ENCODE results near the gene INSIG2. TPM values are rescaled to one million over a fixed set of nuclear protein-coding genes. Genes with fewer than 3 reads are reported as not detected.

The INSIG2 gene
- total RNA-seq (2021; fragmentation: NEBNext Ultra II Directional; extraction: Animal tissue kit (Norgen Biotek cat#: 25700)): 6.5 and 7.0 TPM in 2 replicates
- polyA plus RNA-seq (2011; rRNA removed): 4.8 and 11.2 TPM in 2 replicates
- polyA plus RNA-seq (2011; cell fraction: cytosol; rRNA removed): 10.2 TPM
- polyA plus RNA-seq (2011; cell fraction: nucleus; rRNA removed): 1.6 TPM
- polyA plus RNA-seq (2012, experiment 1 of 2): 7.5 to 16.0 TPM (median 11.6 TPM) in 4 replicates
- 5.1 TPM for polyA plus RNA-seq (2012, experiment 2 of 2)
- polyA plus RNA-seq (2013, experiment 1 of 2): 4.7 TPM
- 5.6 TPM for polyA plus RNA-seq (2013, experiment 2 of 2)
- polyA minus RNA-seq (2011; rRNA and poly(A)+ RNA removed): 7.5 and 9.9 TPM in 2 replicates
- polyA minus RNA-seq (2011; cell fraction: cytosol; rRNA and poly(A)+ RNA removed): 2.3 TPM
- 5.9 TPM for polyA minus RNA-seq (2011; cell fraction: nucleus; rRNA and poly(A)+ RNA removed)
- long read RNA-seq, experiment 1, partial matches to known transcripts: 3 of 12 reads
- long read RNA-seq, experiment 1, other reads (novel, unspliced or antisense): 2 of 12 reads
- long read RNA-seq, experiment 2, transcript INSIG2-201 (6 exons, 2,590 nt): major isoform, 13 of 21 reads
- long read RNA-seq, experiment 2, partial matches to known transcripts: 1 of 21 reads
- long read RNA-seq, experiment 2, other reads (novel, unspliced or antisense): 5 of 21 reads

GRCh38 chr2:118088051-118089024, at the start of gene INSIG2:
TSS of gene INSIG2 (plus strand) at chr2:118088471. CDS start at chr2:118096557, 8,086 bp downstream.
- Histone ChIP-seq H3K56ac (replicated peaks; ENCODE audit: insufficient read length, low read depth, low read length) (peak within 1 kb of the TSS; percentile 60), H2AFZ (ENCODE audit: low read length) (peak within 1 kb of the TSS; percentile 95), H3K4me1 (replicated peaks in 1 of 4; ENCODE audit: control insufficient read depth in 3 of 4, insufficient read depth in 4 of 4, low read length in 3 of 4) (peaks cover 0 to 5% (median 2%) of the 10 kb centered on the region in 4 experiments; a peak in 3 of 7 replicates), H3K23me2 (ENCODE audit: low read depth, low read length) (no peaks in the 10 kb centered on the region; the same call in 1 of the 2 replicates), H4K20me1 (replicated peaks in 1 of 2; ENCODE audit: control insufficient read depth in 1 of 2, insufficient read depth in 2 of 2, low read length in 2 of 2) (no peaks in the 10 kb centered on the region), H3K14ac (ENCODE audit: insufficient read length) (no peak within 1 kb of the TSS), H2BK120ac (replicated peaks; ENCODE audit: low read depth, low read length) (no peak within 1 kb of the TSS), H4K8ac (ENCODE audit: extremely low read depth, insufficient read depth, low read length) (peak within 1 kb of the TSS; percentile 1; the same call in 1 of the 2 replicates), H3K23ac (ENCODE audit: insufficient read length) (no peak within 1 kb of the TSS), H4K5ac (ENCODE audit: insufficient read length, low read depth, low read length) (peak within 1 kb of the TSS; percentile 81), H4K91ac (replicated peaks; ENCODE audit: insufficient read length, low read length) (peak within 1 kb of the TSS; percentile 57), H3K4me2 (ENCODE audit: insufficient read depth in 1 of 2, low read depth in 2 of 2, low read length in 2 of 2) (peak within 1 kb of the TSS; percentile 62 to 86), H3K27me3 (replicated peaks in 1 of 4; ENCODE audit: control insufficient read depth in 3 of 4, extremely low read depth in 1 of 4, insufficient read depth in 3 of 4, low read length in 3 of 4) (no peaks in the 10 kb centered on the region), H3K36me3 (ENCODE audit: control insufficient read depth in 2 of 4, insufficient read depth in 4 of 4, low read length in 3 of 4) (no peaks in the 10 kb centered on the region), H3K79me2 (ENCODE audit: control insufficient read depth in 1 of 2, insufficient read depth in 2 of 2, low read length in 2 of 2) (peaks cover 2 to 42% of the 10 kb centered on the region in 2 experiments; a peak in 2 of 4 replicates), H2BK12ac (ENCODE audit: low read depth, low read length) (no peak within 1 kb of the TSS), H3K79me1 (ENCODE audit: low read depth, low read length) (no peaks in the 10 kb centered on the region; the same call in 1 of the 2 replicates), H3K4me3 (ENCODE audit: extremely low read depth in 1 of 4, insufficient read depth in 2 of 4, low read depth in 3 of 4, low read length in 4 of 4) (peak within 1 kb of the TSS; percentile 71 to 94 (median 90)), H2AK5ac (ENCODE audit: low read depth, low read length) (no peak within 1 kb of the TSS), H2BK5ac (ENCODE audit: low read depth, low read length) (peak within 1 kb of the TSS; percentile 69), H3K18ac (ENCODE audit: extremely low read depth, low read length) (peak within 1 kb of the TSS; percentile 91; the same call in 1 of the 2 replicates), H3K4ac (replicated peaks; ENCODE audit: insufficient read length, low read depth, low read length) (peak within 1 kb of the TSS; percentile 5), H3K9ac (replicated peaks in 1 of 4; ENCODE audit: extremely low read depth in 1 of 4, low read depth in 3 of 4, low read length in 3 of 4) (peak within 1 kb of the TSS; percentile 44 to 77 (median 76)), H2BK15ac (ENCODE audit: low read length) (0 out of 2 replicates have a peak within 1 kb of the TSS, but pooled peaks have one; percentile 22), H3K9me3 (ENCODE audit: insufficient read depth in 2 of 2, low read depth in 1 of 2, low read length in 1 of 2) (no peaks in the 10 kb centered on the region), H2BK20ac (ENCODE audit: low read length) (no peak within 1 kb of the TSS), H3K27ac (ENCODE audit: low read depth, low read length) (peak within 1 kb of the TSS; percentile 53)
- CTCF ChIA-PET (ENCODE audit: partially characterized antibody): interaction anchor here (0.6 to 1.4 kb wide), 5 partner anchors 10 to 1218 kb away, joined by 3 to 7 read pairs (median 3); no protein-coding TSS in a partner anchor
- peak; percentile 92 to 99 for DNase-seq (ENCODE audit: low read depth in 1 of 2, low spot score in 2 of 2)
- 3% methylated on average over 47 of the region's 63 CpGs; no CpG with 5 or more reads in 1 of the 2 experiments for WGBS, 2 experiments (ENCODE audit: extremely low coverage in 1 of 2, insufficient coverage in 1 of 2, insufficient read length in 1 of 2, insufficient replicate concordance in 2 of 2, low coverage in 1 of 2, low lambda C conversion rate in 2 of 2, missing lambda C conversion rate in 1 of 2)
- FAIRE-seq: peak; percentile 57
- POLR2A ChIA-PET (ENCODE audit: partially characterized antibody): interaction anchor here (0.8 to 1.9 kb wide), 6 partner anchors 10 to 98 kb away, joined by 3 to 7 read pairs (median 4); partner anchors contain the start of gene CCDC93
- TF ChIP-seq FOSL1 (IDR thresholded peaks at IDR 0.05; ENCODE audit: insufficient read depth, low read depth, low read length) (no peak), RBBP5 (IDR thresholded peaks at IDR 0.05; ENCODE audit: borderline replicate concordance, low read depth, low read length) (no peak), SIN3A (conservative IDR thresholded peaks at IDR 0.05 in 1 of 2, IDR thresholded peaks at IDR 0.05 in 1 of 2; ENCODE audit: low read depth in 1 of 2, low read length in 2 of 2) (no peak; a peak in 1 of 4 replicates)
